Duodenal mucosa (tissue), 2 donors: Measurements from ENCODE around the gene SLAIN1.

Source experiments
- H3K27ac ChIP-seq: one replicate; pipeline ENCODE4 v1.7.0; 2013; ENCODE audit warnings: low read depth, low read length
- H3K27me3 ChIP-seq, 2 donors: one replicate each; pipeline ENCODE4 v1.7.0; 2013; ENCODE audit warnings: low read length in 2 of 2, control low read depth in 1 of 2; ENCODE audit not compliant: insufficient read depth in 2 of 2, control insufficient read depth in 1 of 2
- H3K36me3 ChIP-seq, 2 donors: one replicate each; pipeline ENCODE4 v1.7.0; 2013; ENCODE audit warnings: low read length in 2 of 2, control low read depth in 1 of 2; ENCODE audit not compliant: insufficient read depth in 2 of 2, control insufficient read depth in 1 of 2
- H3K4me1 ChIP-seq, 2 donors: one replicate each; pipeline ENCODE4 v1.7.0; 2013; ENCODE audit warnings: low read length in 2 of 2, control low read depth in 1 of 2; ENCODE audit not compliant: insufficient read depth in 2 of 2, control insufficient read depth in 1 of 2
- H3K4me3 ChIP-seq, 2 donors: one replicate each; pipeline ENCODE4 v1.7.0; 2013; ENCODE audit warnings: low read length in 2 of 2, low read depth in 1 of 2
- H3K9ac ChIP-seq, 2 donors: one replicate each; pipeline ENCODE4 v1.7.0; 2013; ENCODE audit warnings: low read length in 2 of 2, low read depth in 1 of 2
- H3K9me3 ChIP-seq, 2 donors: one replicate each; pipeline ENCODE4 v1.7.0; 2013; ENCODE audit warnings: low read length in 2 of 2, control low read depth in 1 of 2; ENCODE audit not compliant: control insufficient read depth in 1 of 2

Gene SLAIN1

GRCh38 chr13:77703408-77703807, 5.9 kb downstream of the SLAIN1 start:
- Histone ChIP-seq H3K36me3 (no peaks in the 10 kb centered on the region), H3K9me3 (no peaks in the 10 kb centered on the region), H3K4me1 (peaks cover 5 to 13% of the 10 kb centered on the region in 2 donors), H3K27ac (no peak overlapping the region), H3K9ac (no peak overlapping the region), H3K27me3 (peaks cover 0 to 10% of the 10 kb centered on the region in 2 donors), H3K4me3 (no peak overlapping the region)

- H3K4me3 ChIP-seq, result no peak overlapping the region
- no peak overlapping the region for H3K27ac ChIP-seq
- no peaks in the 10 kb centered on the region for H3K9me3 ChIP-seq
- H3K4me1 ChIP-seq, result no peaks in the 10 kb centered on the region
- H3K36me3 ChIP-seq, result no peaks in the 10 kb centered on the region
- H3K27me3 ChIP-seq, result no peaks in the 10 kb centered on the region
- no peak overlapping the region for H3K9ac ChIP-seq
Observed at GRCh38 chr13:77714119-77714755, 16.8 kb downstream of the SLAIN1 start.

DNA sequence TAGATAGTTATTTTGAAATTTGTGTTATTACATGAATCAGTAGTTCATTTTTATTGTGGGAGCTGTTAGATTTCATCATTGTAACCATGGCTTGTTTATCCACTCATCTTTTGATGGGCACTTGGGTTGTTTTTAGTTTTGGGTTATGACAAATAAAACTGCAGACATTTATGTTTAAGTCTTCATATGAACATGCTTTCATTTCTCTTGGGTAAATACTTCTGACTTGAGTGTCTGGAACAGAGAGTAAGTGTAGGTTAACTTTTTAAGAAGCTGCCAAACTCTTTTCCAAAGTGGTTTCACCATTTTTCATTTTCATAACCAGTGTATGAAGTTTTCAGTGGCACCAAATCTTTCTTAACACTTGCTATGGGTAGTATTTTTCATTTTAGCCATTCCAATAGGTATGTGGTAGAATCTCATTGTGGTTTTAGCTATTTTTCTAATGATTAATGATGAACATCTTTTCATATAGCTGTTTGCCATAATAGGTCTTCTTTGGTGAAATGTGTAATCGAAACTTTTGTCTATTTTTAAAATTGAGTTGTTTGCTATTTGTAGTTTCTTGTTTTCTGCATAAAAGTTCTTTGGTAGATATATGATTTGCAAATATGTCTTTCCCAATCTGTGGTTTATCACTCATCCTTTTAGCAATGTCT, 17.9 kb downstream of the SLAIN1 start:
- no peak overlapping the region for H3K4me3 ChIP-seq
- no peaks in the 10 kb centered on the region for H3K27me3 ChIP-seq
- no peaks in the 10 kb centered on the region for H3K9me3 ChIP-seq
- H3K27ac ChIP-seq, result no peak overlapping the region
- H3K9ac ChIP-seq, result no peak overlapping the region
- H3K4me1 ChIP-seq, result no peaks in the 10 kb centered on the region
- no peaks in the 10 kb centered on the region for H3K36me3 ChIP-seq

- H3K4me3 ChIP-seq, result no peak overlapping the region
- H3K27ac ChIP-seq, result no peak overlapping the region
- no peak overlapping the region for H3K9ac ChIP-seq
- no peaks in the 10 kb centered on the region for H3K27me3 ChIP-seq
- H3K9me3 ChIP-seq, result no peaks in the 10 kb centered on the region
- no peaks in the 10 kb centered on the region for H3K4me1 ChIP-seq
- H3K36me3 ChIP-seq, result no peaks in the 10 kb centered on the region
Observed at GRCh38 chr13:77716692-77717091, 19.2 kb downstream of the SLAIN1 start.

- H3K27me3 ChIP-seq, result no peaks in the 10 kb centered on the region
- H3K27ac ChIP-seq, result no peak overlapping the region
- no peak overlapping the region for H3K4me3 ChIP-seq
Observed at GRCh38 chr13:77717508-77717907, 20.0 kb downstream of the SLAIN1 start.

DNA sequence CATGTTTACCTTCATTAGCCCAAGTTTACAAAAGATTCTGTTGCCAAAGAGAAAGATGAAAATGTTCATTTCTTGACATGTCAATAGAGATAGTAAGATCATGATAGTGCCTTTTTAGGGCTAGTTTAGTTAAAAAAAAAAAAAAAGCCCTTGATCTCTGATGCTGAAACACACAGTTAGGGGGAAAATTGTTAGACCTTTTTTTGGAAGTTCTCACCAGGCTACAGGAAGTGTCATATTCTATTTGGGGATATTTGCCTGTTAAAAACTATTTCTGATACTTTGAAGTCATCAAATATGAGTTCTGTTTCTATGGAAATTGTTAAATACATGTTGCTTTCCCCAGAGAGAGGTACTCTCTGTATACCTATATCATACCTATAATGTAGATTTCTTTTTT, 21.6 kb downstream of the SLAIN1 start:
- H3K4me1 ChIP-seq, result no peaks in the 10 kb centered on the region
- no peaks in the 10 kb centered on the region for H3K27me3 ChIP-seq
- no peak overlapping the region for H3K9ac ChIP-seq
- H3K27ac ChIP-seq, result no peak overlapping the region
- H3K9me3 ChIP-seq, result no peaks in the 10 kb centered on the region
- no peak overlapping the region for H3K4me3 ChIP-seq
- H3K36me3 ChIP-seq, result no peaks in the 10 kb centered on the region

More at GRCh38 chr13:77717508-77717907, 20.0 kb downstream of the SLAIN1 start:
- H3K9me3 ChIP-seq, result no peaks in the 10 kb centered on the region
- H3K4me1 ChIP-seq, result no peaks in the 10 kb centered on the region
- no peaks in the 10 kb centered on the region for H3K36me3 ChIP-seq
- no peak overlapping the region for H3K9ac ChIP-seq

DNA sequence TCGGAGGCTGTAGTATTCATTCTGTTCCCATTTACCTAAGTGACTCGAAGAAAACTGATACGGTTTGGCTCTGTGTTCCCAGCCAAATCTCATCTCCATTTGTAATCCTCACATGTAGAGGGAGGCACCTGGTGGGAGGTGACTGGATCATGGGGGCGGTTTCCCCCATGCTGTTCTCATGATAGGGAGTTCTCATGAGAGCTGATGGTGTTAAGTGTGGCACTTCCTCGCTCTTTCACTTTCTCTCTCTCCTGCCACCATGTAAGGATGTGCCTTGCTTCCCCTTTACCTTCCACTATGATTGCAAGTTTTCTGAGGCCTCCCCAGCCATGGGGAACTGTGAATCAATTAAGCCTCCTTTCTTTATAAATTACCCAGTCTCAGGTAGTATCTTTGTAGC, 23.5 kb downstream of the SLAIN1 start:
- Histone ChIP-seq H3K4me1 (no peaks in the 10 kb centered on the region), H3K36me3 (no peaks in the 10 kb centered on the region), H3K4me3 (no peak overlapping the region), H3K27ac (no peak overlapping the region), H3K9me3 (no peaks in the 10 kb centered on the region), H3K27me3 (no peaks in the 10 kb centered on the region), H3K9ac (no peak overlapping the region)

GRCh38 chr13:77724092-77724491, 26.6 kb downstream of the SLAIN1 start:
- H3K9me3 ChIP-seq, result no peaks in the 10 kb centered on the region
- H3K4me1 ChIP-seq, result no peaks in the 10 kb centered on the region
- no peak overlapping the region for H3K9ac ChIP-seq
- H3K27me3 ChIP-seq, result no peaks in the 10 kb centered on the region
- H3K36me3 ChIP-seq, result no peaks in the 10 kb centered on the region
- H3K4me3 ChIP-seq, result no peak overlapping the region
- H3K27ac ChIP-seq, result no peak overlapping the region

DNA sequence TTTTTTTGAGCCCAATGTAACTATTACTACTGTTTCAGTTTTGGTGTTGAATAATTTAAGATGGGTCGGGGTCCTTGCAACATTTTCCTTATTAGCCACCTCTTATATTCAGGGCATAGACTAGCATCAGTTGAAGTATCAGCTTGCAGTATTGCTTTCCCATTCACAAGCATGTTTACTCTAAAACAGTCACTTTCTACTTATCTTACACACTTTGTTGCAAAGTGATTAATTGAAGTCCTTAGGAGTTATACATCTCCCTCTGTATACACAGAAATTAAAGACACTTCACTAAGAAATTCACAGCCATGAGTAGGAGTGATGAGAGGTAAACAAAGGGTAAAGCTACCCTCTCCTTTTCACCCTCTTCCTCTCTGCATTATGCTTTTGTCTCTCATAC, 27.6 kb downstream of the SLAIN1 start:
- no peaks in the 10 kb centered on the region for H3K36me3 ChIP-seq
- no peak overlapping the region for H3K4me3 ChIP-seq
- no peaks in the 10 kb centered on the region for H3K27me3 ChIP-seq
- no peak overlapping the region for H3K9ac ChIP-seq
- no peaks in the 10 kb centered on the region for H3K9me3 ChIP-seq
- no peak overlapping the region for H3K27ac ChIP-seq
- no peaks in the 10 kb centered on the region for H3K4me1 ChIP-seq

- H3K4me3 ChIP-seq, result no peak overlapping the region
- no peaks in the 10 kb centered on the region for H3K27me3 ChIP-seq
- H3K4me1 ChIP-seq, result no peaks in the 10 kb centered on the region
- no peak overlapping the region for H3K27ac ChIP-seq
- no peaks in the 10 kb centered on the region for H3K9me3 ChIP-seq
- no peaks in the 10 kb centered on the region for H3K36me3 ChIP-seq
- no peak overlapping the region for H3K9ac ChIP-seq
Observed at GRCh38 chr13:77728265-77729125, 31.0 kb downstream of the SLAIN1 start.
